OCI-LY7 (cell line): ENCODE results near the gene COL15A1. TPM values are rescaled to one million over a fixed set of nuclear protein-coding genes. Genes with fewer than 3 reads are reported as not detected.

Experiments used
- BruUV-seq: library from RNA; stranded (reverse); fragments of 400-500 nt; replicated peaks from 2 replicates; lab custom pipeline; 2021; lab: Mats Ljungman, UMichigan
- CTCF ChIA-PET: fragments of 300-600 bp; sonication (Branson Sonifier 250); formaldehyde crosslinking; loops from one replicate; lab custom pipeline; 2022; ENCODE audit warnings: antibody characterized with exemption; ENCODE audit not compliant: unreplicated experiment; lab: Charles Lee
- POLR2A ChIA-PET: fragments of 300-600 bp; sonication (Branson Sonifier 250); formaldehyde crosslinking; loops from one replicate; lab custom pipeline; 2022; ENCODE audit warnings: antibody characterized with exemption; lab: Charles Lee
- DNase-seq: peaks from one replicate; pipeline ENCODE4 v3.0.0-alpha.2; 2015; ENCODE audit warnings: low spot score
- H2AFZ ChIP-seq: fragments of 200-600 bp; sonication (generic), shearing (Covaris generic); 2 replicates; pipeline ENCODE4 v1.6.1; 2014; ENCODE audit warnings: mild to moderate bottlenecking, antibody characterized with exemption, low read length, moderate library complexity
- H3K27ac ChIP-seq: fragments of 200-600 bp; sonication (generic); 2 replicates; pipeline ENCODE4 v1.5.1; 2014; ENCODE audit warnings: mixed run types, low read depth, mild to moderate bottlenecking, moderate library complexity, low read length, inconsistent platforms; ENCODE audit not compliant: poor library complexity, severe bottlenecking
- H3K36me3 ChIP-seq: fragments of 200-600 bp; sonication (generic); 2 replicates; pipeline ENCODE4 v1.6.1; 2014; ENCODE audit warnings: mild to moderate bottlenecking, antibody characterized with exemption, low read length, moderate library complexity, mixed read lengths; ENCODE audit not compliant: insufficient read depth
- H3K4me1 ChIP-seq: fragments of 200-600 bp; sonication (generic); 2 replicates; pipeline ENCODE4 v1.5.1; 2014; ENCODE audit warnings: mild to moderate bottlenecking, low read length; ENCODE audit not compliant: insufficient read depth, poor library complexity, severe bottlenecking
- H3K4me2 ChIP-seq: fragments of 200-600 bp; sonication (generic); 2 replicates; pipeline ENCODE4 v1.6.1; 2014; ENCODE audit warnings: mild to moderate bottlenecking, low read length
- H3K4me3 ChIP-seq: fragments of 200-600 bp; sonication (generic); 2 replicates; pipeline ENCODE4 v1.5.1; 2014; ENCODE audit warnings: mild to moderate bottlenecking, low read depth, low read length; ENCODE audit not compliant: poor library complexity, severe bottlenecking
- H3K79me2 ChIP-seq: fragments of 200-600 bp; sonication (generic); 2 replicates; pipeline ENCODE4 v1.6.1; 2016; ENCODE audit warnings: low read depth, mild to moderate bottlenecking, low read length, moderate library complexity, mixed read lengths; ENCODE audit not compliant: insufficient read depth
- H3K9me2 ChIP-seq: fragments of 200-600 bp; sonication (generic); 2 replicates; pipeline ENCODE4 v1.6.1; 2016; ENCODE audit warnings: mild to moderate bottlenecking, low read length, mixed read lengths; ENCODE audit not compliant: insufficient read depth
- H3K9me3 ChIP-seq: fragments of 200-600 bp; sonication (generic); 2 replicates; pipeline ENCODE4 v1.6.1; 2014; ENCODE audit warnings: mild to moderate bottlenecking, mixed run types, low read length, mixed read lengths
- H4K20me1 ChIP-seq: fragments of 200-600 bp; sonication (generic); 2 replicates; pipeline ENCODE4 v1.6.1; 2014; ENCODE audit warnings: mild to moderate bottlenecking, antibody characterized with exemption, low read length, moderate library complexity, mixed read lengths; ENCODE audit not compliant: insufficient read depth
- CTCF ChIP-seq: fragments of 200-600 bp; sonication (generic); conservative IDR thresholded peaks from 2 replicates; pipeline ENCODE4 v1.5.1; 2014; ENCODE audit warnings: mild to moderate bottlenecking, antibody characterized with exemption, low read length, moderate library complexity, mixed read lengths
- EZH2phosphoT487 ChIP-seq: fragments of 200-600 bp; sonication (generic); IDR thresholded peaks from 2 replicates; pipeline ENCODE4 v1.6.1; 2018; ENCODE audit warnings: low read depth, borderline replicate concordance, mild to moderate bottlenecking, mixed run types, antibody characterized with exemption, low read length, moderate library complexity, mixed read lengths
- intact Hi-C: fragments of 100-400 bp; cut with micrococcal nuclease; formaldehyde crosslinking; loops from one replicate; pipeline ENCODE4 v1.10.0; 2022; ENCODE audit not compliant: unreplicated experiment
- total RNA-seq, 2 experiments: library from RNA; depleted of rRNA in 1 of 2; stranded (reverse); fragments of >200 nt in 1 of 2; shearing (Covaris generic) in 1 of 2; gene quantifications; 2 replicates each; pipeline ENCODE4 v1.2.3, GENCODE V29; 2014 to 2022

The COL15A1 gene
- total RNA-seq, 2 experiments from 2014 or later, result not detected

GRCh38 chr9:99069075-99069474, 125.4 kb downstream of the COL15A1 start:
- Histone ChIP-seq H3K79me2 (no peaks in the 10 kb centered on the region), H3K27ac (no peak overlapping the region), H3K36me3 (no peaks in the 10 kb centered on the region), H4K20me1 (no peaks in the 10 kb centered on the region), H2AFZ (peak overlapping the region; percentile 61), H3K9me3 (no peaks in the 10 kb centered on the region), H3K4me1 (peaks cover 7% of the 10 kb centered on the region), H3K4me3 (no peak overlapping the region), H3K9me2 (no peaks in the 10 kb centered on the region), H3K4me2 (no peak overlapping the region)
- BruUV-seq, result no TSS peak
- no peak for TF ChIP-seq EZH2phosphoT487
- no peak for TF ChIP-seq CTCF
- CTCF ChIA-PET, result no interaction called here
- intact Hi-C loops, result loop anchor here (5.0 kb wide), 1 partner anchor 67 kb away; no protein-coding TSS in a partner anchor
- POLR2A ChIA-PET, result no interaction called here
- no peak for DNase-seq

- peak overlapping the region; percentile 61; the same call in 1 of the 2 replicates for H2AFZ ChIP-seq
- BruUV-seq, result no TSS peak
- intact Hi-C loops, result loop anchor here (5.0 kb wide), 1 partner anchor 67 kb away; no protein-coding TSS in a partner anchor
- no peaks in the 10 kb centered on the region for H3K36me3 ChIP-seq
- POLR2A ChIA-PET, result no interaction called here
- H3K79me2 ChIP-seq, result no peaks in the 10 kb centered on the region
- CTCF ChIA-PET, result no interaction called here
- H3K9me3 ChIP-seq, result no peaks in the 10 kb centered on the region
- H3K27ac ChIP-seq, result no peak overlapping the region
- no peaks in the 10 kb centered on the region for H4K20me1 ChIP-seq
- H3K4me2 ChIP-seq, result no peak overlapping the region
- H3K4me1 ChIP-seq, result peaks cover 7% of the 10 kb centered on the region
- DNase-seq, result no peak
- H3K4me3 ChIP-seq, result no peak overlapping the region
- H3K9me2 ChIP-seq, result no peaks in the 10 kb centered on the region
- TF ChIP-seq CTCF (no peak), EZH2phosphoT487 (no peak)
These were observed 125.8 kb downstream of the COL15A1 start for GRCh38 chr9:99069546-99069945.

- no peak overlapping the region for H3K27ac ChIP-seq
- H3K9me2 ChIP-seq, result no peaks in the 10 kb centered on the region
- DNase-seq, result peak; percentile 20
- no peak overlapping the region for H3K4me3 ChIP-seq
- H3K9me3 ChIP-seq, result no peaks in the 10 kb centered on the region
- ChIA-PET POLR2A (interaction anchor here (0.7 kb wide), 1 partner anchor 146 kb away, joined by 3 read pairs; no protein-coding TSS in a partner anchor), CTCF (no interaction called here)
- no peak overlapping the region for H2AFZ ChIP-seq
- no peaks in the 10 kb centered on the region for H4K20me1 ChIP-seq
- TF ChIP-seq CTCF (peak; percentile 31; the same call in 1 of the 2 replicates), EZH2phosphoT487 (no peak)
- peaks cover 7% of the 10 kb centered on the region for H3K4me1 ChIP-seq
- BruUV-seq, result no TSS peak
- no peaks in the 10 kb centered on the region for H3K36me3 ChIP-seq
- intact Hi-C loops, result no loop called here
- H3K4me2 ChIP-seq, result no peak overlapping the region
- H3K79me2 ChIP-seq, result no peaks in the 10 kb centered on the region
These were observed 127.0 kb downstream of the COL15A1 start for GRCh38 chr9:99070681-99071080.
